Natural killer cell treated with Interleukin-12 subunit alpha and Interleukin-12 subunit beta and Interleukin-15 and Interleukin-18, amount 100 ng/mL, for 72 hours (primary cell): ENCODE results near the gene TNIP1. TPM values are rescaled to one million over a fixed set of nuclear protein-coding genes. Genes with fewer than 3 reads are reported as not detected.

Source experiments
- ATAC-seq, 2 donors: fragments of 150-1000 bp; cut with Tn5 transposase in 1 of 2; sonication (Bioruptor Pico), chemical (Tn5 transposase) in 1 of 2; 2 replicates each; pipeline ENCODE4 v1.10.0; 2021
- DNase-seq: peaks from one replicate; pipeline ENCODE4 v3.0.0; 2022; ENCODE audit warnings: low spot score
- H3K27ac Mint-ChIP-seq, 2 donors: 1 replicate in 1 of 2; 2 replicates in 1 of 2; pipeline ENCODE4 v1.8.0; 2022; ENCODE audit warnings: mixed read lengths in 2 of 2, mild to moderate bottlenecking in 1 of 2, moderate library complexity in 1 of 2
- H3K27me3 Mint-ChIP-seq, 2 donors: 1 replicate in 1 of 2; 2 replicates in 1 of 2; pipeline ENCODE4 v1.8.0; 2022; ENCODE audit warnings: mixed read lengths in 2 of 2
- H3K36me3 Mint-ChIP-seq: one replicate; pipeline ENCODE4 v1.8.0; 2022; ENCODE audit warnings: mixed read lengths
- H3K4me1 Mint-ChIP-seq, 2 donors: 1 replicate in 1 of 2; 2 replicates in 1 of 2; pipeline ENCODE4 v1.8.0; 2022; ENCODE audit warnings: low read depth in 2 of 2, mixed read lengths in 2 of 2, mild to moderate bottlenecking in 1 of 2
- H3K4me3 Mint-ChIP-seq: one replicate; pipeline ENCODE4 v1.8.0; 2022; ENCODE audit warnings: mixed read lengths
- H3K9me3 Mint-ChIP-seq: 2 replicates; pipeline ENCODE4 v1.8.0; 2022; ENCODE audit warnings: mixed read lengths
- total RNA-seq, 2 donors: library from RNA; stranded (reverse); gene quantifications; one replicate each; pipeline ENCODE4 v1.2.3, GENCODE V29; 2022

TNIP1 gene
- total RNA-seq, 2 donors from 2014 or later, result 154 to 260 TPM

DNA sequence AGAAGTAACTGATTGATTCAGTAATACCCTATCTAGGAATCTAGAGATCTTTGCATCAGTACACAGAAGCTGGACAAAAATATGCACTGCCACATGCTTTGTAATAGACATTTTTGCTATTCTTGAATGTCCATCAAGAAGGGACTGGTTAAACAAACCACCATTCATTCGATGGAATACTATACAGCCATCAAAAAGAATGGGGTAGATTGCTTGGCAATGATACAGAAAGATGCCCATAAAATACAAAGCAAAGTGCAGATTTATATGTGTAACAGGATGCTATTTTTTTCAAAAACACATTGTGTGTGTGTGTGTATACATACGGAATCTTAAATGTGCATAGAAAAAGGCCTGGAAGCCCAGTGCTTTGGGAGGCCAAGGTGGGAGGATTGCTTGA, 7.6 kb downstream of the TNIP1 start:
- DNase-seq, result no peak
- H3K27me3 Mint-ChIP-seq, result no peaks in the 10 kb centered on the region
- peaks cover 64 to 69% of the 10 kb centered on the region in 2 donors for H3K4me1 Mint-ChIP-seq
- no peak for ATAC-seq
- no peaks in the 10 kb centered on the region for H3K9me3 Mint-ChIP-seq
- H3K36me3 Mint-ChIP-seq, result peaks cover 17% of the 10 kb centered on the region
- H3K27ac Mint-ChIP-seq, result peak overlapping the region in 1 of 2 donors; percentile 41
- no peak overlapping the region for H3K4me3 Mint-ChIP-seq

GRCh38 chr5:151072630-151073025, 8.2 kb downstream of the TNIP1 start:
- no peak overlapping the region for H3K4me3 Mint-ChIP-seq
- DNase-seq (no peak), ATAC-seq (no peak)
- peaks cover 11% of the 10 kb centered on the region for H3K36me3 Mint-ChIP-seq
- peak overlapping the region; percentile 33 to 60 for H3K27ac Mint-ChIP-seq
- H3K4me1 Mint-ChIP-seq, result peaks cover 61 to 69% of the 10 kb centered on the region in 2 donors
- no peaks in the 10 kb centered on the region for H3K27me3 Mint-ChIP-seq
- no peaks in the 10 kb centered on the region for H3K9me3 Mint-ChIP-seq

DNA sequence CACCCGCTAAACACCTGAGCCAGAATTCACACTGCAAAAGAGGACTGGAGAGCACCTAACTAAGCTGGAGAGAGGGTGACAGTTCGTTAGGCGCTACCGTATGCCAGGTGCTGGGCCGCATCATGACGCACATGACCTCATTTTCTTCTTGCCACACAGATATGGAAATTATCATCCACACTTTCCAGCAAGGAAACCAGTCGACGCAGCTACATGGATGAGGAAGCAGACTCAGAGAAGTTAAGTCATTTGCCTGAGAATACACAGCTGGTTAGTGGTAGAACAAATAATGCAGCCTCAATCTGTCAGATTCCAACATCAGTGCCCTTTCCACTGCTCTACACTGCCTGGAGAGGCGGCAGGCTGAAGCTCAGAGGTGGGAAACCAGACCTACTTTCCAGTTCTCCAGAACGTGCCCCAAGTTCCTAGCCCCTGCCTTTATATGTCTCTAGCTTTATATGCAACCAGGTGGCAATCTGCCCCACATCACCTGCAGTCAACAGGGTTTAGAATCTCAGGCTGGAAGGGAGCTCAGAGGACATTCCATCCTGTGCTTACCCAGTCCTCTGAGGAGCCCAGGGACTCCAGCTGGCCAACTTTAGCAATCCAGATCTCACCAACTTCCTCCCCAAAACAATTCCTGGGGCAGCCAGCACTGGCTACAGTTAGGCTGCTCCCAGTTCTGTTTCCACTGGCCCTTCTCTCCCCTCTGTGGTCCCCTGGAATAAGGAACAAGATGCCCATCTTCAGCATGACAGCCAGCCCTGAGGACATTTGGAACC, 8.8 kb downstream of the TNIP1 start:
- peaks cover 9% of the 10 kb centered on the region for H3K36me3 Mint-ChIP-seq
- DNase-seq (no peak), ATAC-seq (no peak)
- H3K4me3 Mint-ChIP-seq, result no peak overlapping the region
- H3K27me3 Mint-ChIP-seq, result no peaks in the 10 kb centered on the region
- no peaks in the 10 kb centered on the region for H3K9me3 Mint-ChIP-seq
- H3K4me1 Mint-ChIP-seq, result peaks cover 59 to 68% of the 10 kb centered on the region in 2 donors
- peak overlapping the region; percentile 33 to 60 for H3K27ac Mint-ChIP-seq

GRCh38 chr5:151071021-151071420, 9.8 kb downstream of the TNIP1 start:
- Mint-ChIP-seq H3K27me3 (no peaks in the 10 kb centered on the region), H3K36me3 (no peaks in the 10 kb centered on the region), H3K4me1 (peaks cover 55 to 65% of the 10 kb centered on the region in 2 donors), H3K27ac (peak overlapping the region; percentile 14 to 60), H3K9me3 (no peaks in the 10 kb centered on the region), H3K4me3 (no peak overlapping the region)
- DNase-seq, result no peak
- no peak for ATAC-seq

- Mint-ChIP-seq H3K27ac (no peak overlapping the region), H3K4me1 (peaks cover 55 to 64% of the 10 kb centered on the region in 2 donors), H3K36me3 (no peaks in the 10 kb centered on the region), H3K27me3 (no peaks in the 10 kb centered on the region), H3K4me3 (no peak overlapping the region), H3K9me3 (no peaks in the 10 kb centered on the region)
- ATAC-seq (no peak), DNase-seq (no peak)
These were observed 10.4 kb downstream of the TNIP1 start for GRCh38 chr5:151070449-151070848.

GRCh38 chr5:151068433-151069197, 12.2 kb downstream of the TNIP1 start:
- Mint-ChIP-seq H3K4me1 (peaks cover 60 to 61% of the 10 kb centered on the region in 2 donors), H3K27me3 (no peaks in the 10 kb centered on the region), H3K4me3 (peak overlapping the region; percentile 17), H3K27ac (peak overlapping the region; percentile 51 to 80), H3K9me3 (no peaks in the 10 kb centered on the region), H3K36me3 (no peaks in the 10 kb centered on the region)
- peak; percentile 64 for DNase-seq
- peak; percentile 70 to 74 for ATAC-seq

DNA sequence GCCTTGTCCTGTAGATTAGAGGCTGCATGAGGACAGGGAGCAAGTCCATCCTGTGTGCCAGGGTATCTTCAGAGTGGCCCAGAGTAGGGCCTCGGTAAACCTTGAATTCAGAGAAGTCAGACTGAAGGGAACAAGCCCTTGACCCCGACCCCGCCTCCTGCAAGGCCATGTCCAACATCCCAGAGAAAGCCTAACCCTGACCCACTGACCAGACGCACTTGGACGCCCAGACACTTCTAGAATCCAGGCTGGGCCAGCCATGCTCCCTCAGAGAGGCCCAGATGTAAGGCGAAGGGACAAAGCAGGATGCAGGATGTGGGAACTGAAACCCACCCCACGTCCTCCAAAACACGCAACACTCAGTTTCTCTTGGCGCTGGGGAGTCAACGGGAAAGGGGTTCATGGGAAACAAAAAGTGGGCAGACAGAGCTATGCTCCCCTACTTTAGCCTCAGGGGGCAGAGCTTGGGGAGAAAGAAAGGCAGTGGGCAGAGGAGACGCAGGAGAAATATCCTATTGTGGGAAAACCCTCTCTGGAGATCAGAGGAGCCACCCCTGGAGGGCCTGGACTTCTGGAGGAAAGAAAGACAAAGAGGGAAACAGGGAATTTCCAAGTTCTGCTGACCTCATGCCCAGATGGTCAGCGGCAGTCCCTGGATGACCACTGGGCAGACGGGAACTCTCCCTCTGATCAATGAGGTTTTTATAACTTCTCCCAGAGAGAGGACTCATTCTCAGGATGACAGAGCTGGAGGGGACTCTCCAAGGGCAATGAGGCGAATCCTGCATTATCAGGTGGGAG, 13.0 kb downstream of the TNIP1 start:
- Mint-ChIP-seq H3K36me3 (no peaks in the 10 kb centered on the region), H3K27me3 (no peaks in the 10 kb centered on the region), H3K27ac (peak overlapping the region; percentile 51 to 80), H3K4me1 (peaks cover 65 to 66% of the 10 kb centered on the region in 2 donors), H3K4me3 (peak overlapping the region; percentile 25), H3K9me3 (no peaks in the 10 kb centered on the region)
- ATAC-seq, result no peak
- no peak for DNase-seq

- DNase-seq (no peak), ATAC-seq (no peak)
- peaks cover 58 to 60% of the 10 kb centered on the region in 2 donors for H3K4me1 Mint-ChIP-seq
- no peaks in the 10 kb centered on the region for H3K9me3 Mint-ChIP-seq
- peak overlapping the region in 1 of 2 donors; percentile 80 for H3K27ac Mint-ChIP-seq
- no peaks in the 10 kb centered on the region for H3K27me3 Mint-ChIP-seq
- H3K4me3 Mint-ChIP-seq, result no peak overlapping the region
- H3K36me3 Mint-ChIP-seq, result no peaks in the 10 kb centered on the region
These were observed 13.9 kb downstream of the TNIP1 start for GRCh38 chr5:151066920-151067319.

- DNase-seq (no peak), ATAC-seq (no peak)
- Mint-ChIP-seq H3K36me3 (no peaks in the 10 kb centered on the region), H3K27ac (peak overlapping the region in 1 of 2 donors; percentile 80), H3K4me3 (no peak overlapping the region), H3K4me1 (peaks cover 53 to 64% of the 10 kb centered on the region in 2 donors), H3K9me3 (no peaks in the 10 kb centered on the region), H3K27me3 (no peaks in the 10 kb centered on the region)
These were observed 15.2 kb downstream of the TNIP1 start for GRCh38 chr5:151065609-151066008.

GRCh38 chr5:151064916-151065499, 15.8 kb downstream of the TNIP1 start:
- ATAC-seq (no peak), DNase-seq (no peak)
- H3K36me3 Mint-ChIP-seq, result no peaks in the 10 kb centered on the region
- peaks cover 56 to 65% of the 10 kb centered on the region in 2 donors for H3K4me1 Mint-ChIP-seq
- H3K9me3 Mint-ChIP-seq, result no peaks in the 10 kb centered on the region
- no peaks in the 10 kb centered on the region for H3K27me3 Mint-ChIP-seq
- H3K27ac Mint-ChIP-seq, result no peak overlapping the region
- no peak overlapping the region for H3K4me3 Mint-ChIP-seq

DNA sequence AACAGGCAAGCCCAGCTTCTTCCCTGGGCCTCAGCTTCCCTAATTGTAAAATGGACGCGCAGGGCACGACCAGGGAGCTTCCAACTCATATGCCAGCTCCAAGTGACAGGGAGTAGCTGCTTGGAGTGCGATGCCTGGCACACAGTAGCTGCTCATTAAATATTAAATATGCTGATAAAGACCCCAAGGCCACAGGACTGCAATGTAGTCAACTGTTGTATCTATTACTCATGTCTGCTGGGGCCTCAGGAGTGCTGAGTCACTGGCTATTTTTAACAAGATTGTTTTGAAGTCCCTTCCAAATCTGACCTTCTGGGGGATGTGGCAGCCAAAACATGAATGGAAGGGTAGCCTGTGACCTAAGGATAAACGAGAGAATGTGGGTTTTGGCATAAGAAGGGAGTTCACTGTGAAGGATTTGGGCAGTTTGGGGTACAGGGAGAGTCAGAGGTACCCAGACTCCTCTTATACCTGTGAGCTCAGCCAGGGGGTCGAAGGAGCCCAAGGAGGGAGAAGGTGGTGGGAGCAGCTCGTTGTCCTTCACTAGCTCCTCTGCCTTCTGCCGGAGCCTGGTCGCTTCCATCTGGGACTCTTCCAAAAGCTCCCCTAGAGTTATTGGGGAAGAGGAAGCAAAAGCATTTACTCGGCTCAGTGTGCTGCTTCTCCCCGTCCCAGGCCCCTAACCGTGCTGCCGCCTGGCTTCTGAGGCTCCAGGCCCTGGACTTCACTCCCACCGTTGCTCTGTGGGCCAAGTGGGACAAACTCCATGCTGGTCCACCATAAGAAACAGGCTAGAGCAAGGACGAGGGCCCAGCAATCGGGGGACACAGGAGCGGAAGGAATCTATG, 17.5 kb downstream of the TNIP1 start:
- Mint-ChIP-seq H3K4me3 (no peak overlapping the region), H3K4me1 (peaks cover 56 to 62% of the 10 kb centered on the region in 2 donors), H3K27me3 (no peaks in the 10 kb centered on the region), H3K9me3 (no peaks in the 10 kb centered on the region), H3K36me3 (peaks cover 8% of the 10 kb centered on the region), H3K27ac (peak overlapping the region; percentile 46 to 84)
- ATAC-seq (no peak), DNase-seq (no peak)

DNA sequence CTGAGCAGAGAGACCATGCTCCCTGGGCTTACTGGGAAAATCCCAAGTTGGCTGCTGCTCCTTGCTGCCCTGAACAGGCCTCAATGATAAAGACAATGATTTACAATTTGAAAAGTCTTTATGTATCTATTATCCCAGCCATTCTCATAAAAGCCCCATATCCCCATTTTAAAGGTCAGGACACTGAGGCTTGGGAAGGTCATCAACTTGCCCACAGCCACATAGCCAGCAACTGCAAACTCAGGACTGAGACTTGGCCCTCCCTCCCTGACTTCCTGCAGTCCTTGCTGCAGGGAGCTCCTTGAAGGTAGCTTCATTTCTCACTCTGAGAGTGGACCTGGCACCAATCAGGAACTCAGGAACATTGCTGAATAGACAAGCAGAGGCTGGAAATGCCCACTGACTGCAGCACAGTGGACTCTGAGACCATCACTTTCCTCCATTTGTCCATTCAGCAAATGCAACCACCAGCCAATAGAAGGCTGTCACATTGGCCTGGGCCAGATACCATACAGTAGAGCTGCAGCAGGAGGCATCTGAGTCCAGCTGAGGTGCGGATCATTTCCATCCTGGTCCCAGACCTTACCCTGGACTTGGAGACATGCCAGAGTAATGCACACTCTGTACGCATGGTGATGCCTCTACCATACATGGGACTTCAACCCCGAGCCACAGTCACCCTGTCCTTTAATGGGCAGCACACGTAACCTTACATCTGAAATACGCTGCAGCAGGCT, 18.3 kb downstream of the TNIP1 start:
- peaks cover 51 to 54% of the 10 kb centered on the region in 2 donors for H3K4me1 Mint-ChIP-seq
- peak overlapping the region; percentile 46 to 84 for H3K27ac Mint-ChIP-seq
- no peak for ATAC-seq
- no peaks in the 10 kb centered on the region for H3K27me3 Mint-ChIP-seq
- H3K4me3 Mint-ChIP-seq, result no peak overlapping the region
- peaks cover 8% of the 10 kb centered on the region for H3K36me3 Mint-ChIP-seq
- no peaks in the 10 kb centered on the region for H3K9me3 Mint-ChIP-seq
- no peak for DNase-seq
